Measurements from ENCODE around the gene CZIB. TPM values are rescaled to one million over a fixed set of nuclear protein-coding genes. Genes with fewer than 3 reads are reported as not detected.

Gene CZIB
- total RNA-seq, 1 experiment from 2014 or later, result 56.7 TPM

DNA sequence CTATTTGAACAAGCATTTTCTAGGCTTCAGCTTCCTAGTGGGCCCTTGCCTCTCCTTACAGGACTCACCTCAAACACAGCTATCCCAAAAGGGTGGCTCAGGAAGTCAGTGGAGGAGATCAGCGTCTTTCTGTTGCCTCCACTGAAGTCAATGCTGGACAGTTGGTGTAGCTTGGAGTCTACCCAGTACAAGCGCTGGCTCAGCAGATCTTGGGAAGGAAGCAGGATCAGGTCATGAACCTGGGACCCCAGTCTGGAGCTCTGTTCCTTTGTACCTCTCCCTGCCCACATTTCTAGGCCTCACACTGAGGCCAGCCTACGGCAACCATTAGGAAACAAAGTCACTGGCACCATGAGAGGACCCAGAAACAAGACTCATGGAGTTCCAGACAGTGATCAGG lies 41.6 kb upstream of the CZIB start:
- no peak for TF ChIP-seq EZH2 (IDR thresholded peaks at IDR 0.05; ENCODE audit: borderline replicate concordance, low read depth, low read length, poor library complexity, severe bottlenecking)
- TF ChIP-seq, protein P1, sequence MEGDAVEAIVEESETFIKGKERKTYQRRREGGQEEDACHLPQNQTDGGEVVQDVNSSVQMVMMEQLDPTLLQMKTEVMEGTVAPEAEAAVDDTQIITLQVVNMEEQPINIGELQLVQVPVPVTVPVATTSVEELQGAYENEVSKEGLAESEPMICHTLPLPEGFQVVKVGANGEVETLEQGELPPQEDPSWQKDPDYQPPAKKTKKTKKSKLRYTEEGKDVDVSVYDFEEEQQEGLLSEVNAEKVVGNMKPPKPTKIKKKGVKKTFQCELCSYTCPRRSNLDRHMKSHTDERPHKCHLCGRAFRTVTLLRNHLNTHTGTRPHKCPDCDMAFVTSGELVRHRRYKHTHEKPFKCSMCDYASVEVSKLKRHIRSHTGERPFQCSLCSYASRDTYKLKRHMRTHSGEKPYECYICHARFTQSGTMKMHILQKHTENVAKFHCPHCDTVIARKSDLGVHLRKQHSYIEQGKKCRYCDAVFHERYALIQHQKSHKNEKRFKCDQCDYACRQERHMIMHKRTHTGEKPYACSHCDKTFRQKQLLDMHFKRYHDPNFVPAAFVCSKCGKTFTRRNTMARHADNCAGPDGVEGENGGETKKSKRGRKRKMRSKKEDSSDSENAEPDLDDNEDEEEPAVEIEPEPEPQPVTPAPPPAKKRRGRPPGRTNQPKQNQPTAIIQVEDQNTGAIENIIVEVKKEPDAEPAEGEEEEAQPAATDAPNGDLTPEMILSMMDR (conservative IDR thresholded peaks at IDR 0.05; ENCODE audit: low read depth, low read length), result no peak
- CTCF ChIA-PET, result no interaction called here
- intact Hi-C loops (cut with micrococcal nuclease; ENCODE audit: unreplicated experiment), result no loop called here
- BruUV-seq (replicated peaks), result no TSS peak
- Histone ChIP-seq H3K4me1 (ENCODE audit: insufficient read depth, low read length, poor library complexity, severe bottlenecking) (no peaks in the 10 kb centered on the region), H3K4me3 (ENCODE audit: low read depth, low read length, poor library complexity, severe bottlenecking) (no peak overlapping the region), H3K9me3 (ENCODE audit: low read depth, low read length, poor library complexity, severe bottlenecking) (no peaks in the 10 kb centered on the region), H3K27me3 (replicated peaks; ENCODE audit: insufficient read depth, low read depth, low read length, poor library complexity) (peaks cover 24% of the 10 kb centered on the region), H3K27ac (ENCODE audit: low read depth, low read length, poor library complexity, severe bottlenecking) (no peak overlapping the region), H3K36me3 (ENCODE audit: insufficient read depth, low read length, poor library complexity, severe bottlenecking) (peaks cover 5% of the 10 kb centered on the region)
- no peak for DNase-seq (ENCODE audit: low spot score)
- POLR2A ChIA-PET (ENCODE audit: low non-redundant PET), result no interaction called here

GRCh38 chr1:53260631-53261247 lies 40.3 kb upstream of the CZIB start:
- DNase-seq (ENCODE audit: low spot score), result no peak
- ChIA-PET CTCF (no interaction called here), POLR2A (ENCODE audit: low non-redundant PET) (no interaction called here)
- H3K27me3 ChIP-seq (replicated peaks; ENCODE audit: insufficient read depth, low read depth, low read length, poor library complexity), result peaks cover 33% of the 10 kb centered on the region
- no peaks in the 10 kb centered on the region for H3K4me1 ChIP-seq (ENCODE audit: insufficient read depth, low read length, poor library complexity, severe bottlenecking)
- no peaks in the 10 kb centered on the region for H3K9me3 ChIP-seq (ENCODE audit: low read depth, low read length, poor library complexity, severe bottlenecking)
- H3K4me3 ChIP-seq (ENCODE audit: low read depth, low read length, poor library complexity, severe bottlenecking), result no peak overlapping the region
- BruUV-seq (replicated peaks), result no TSS peak
- H3K27ac ChIP-seq (ENCODE audit: low read depth, low read length, poor library complexity, severe bottlenecking), result no peak overlapping the region
- intact Hi-C loops (cut with micrococcal nuclease; ENCODE audit: unreplicated experiment), result no loop called here
- TF ChIP-seq, protein P1 (conservative IDR thresholded peaks at IDR 0.05; ENCODE audit: low read depth, low read length), result no peak
- no peak for TF ChIP-seq EZH2 (IDR thresholded peaks at IDR 0.05; ENCODE audit: borderline replicate concordance, low read depth, low read length, poor library complexity, severe bottlenecking)
- peaks cover 5% of the 10 kb centered on the region for H3K36me3 ChIP-seq (ENCODE audit: insufficient read depth, low read length, poor library complexity, severe bottlenecking)

DNA sequence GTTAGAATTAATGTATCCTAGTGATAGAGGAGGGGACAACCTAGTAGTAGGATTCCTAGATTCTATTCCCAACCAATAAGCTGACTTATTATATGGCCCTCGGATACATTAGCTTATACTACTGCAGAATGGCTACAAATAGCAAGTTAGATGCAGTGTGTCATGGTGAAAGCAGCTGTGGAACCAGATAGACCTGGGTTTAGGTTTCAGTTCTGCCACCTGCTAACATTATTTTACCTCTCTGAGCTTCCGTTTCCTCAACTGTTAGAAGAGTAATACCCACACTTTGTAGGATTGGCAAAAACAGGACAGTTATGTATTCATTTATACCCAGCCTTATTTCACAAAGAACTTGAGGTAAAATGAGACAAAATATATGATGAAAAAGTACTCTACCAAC lies 39.5 kb upstream of the CZIB start:
- Histone ChIP-seq H3K36me3 (ENCODE audit: insufficient read depth, low read length, poor library complexity, severe bottlenecking) (peaks cover 5% of the 10 kb centered on the region), H3K27me3 (replicated peaks; ENCODE audit: insufficient read depth, low read depth, low read length, poor library complexity) (peaks cover 41% of the 10 kb centered on the region), H3K4me3 (ENCODE audit: low read depth, low read length, poor library complexity, severe bottlenecking) (no peak overlapping the region), H3K9me3 (ENCODE audit: low read depth, low read length, poor library complexity, severe bottlenecking) (no peaks in the 10 kb centered on the region), H3K27ac (ENCODE audit: low read depth, low read length, poor library complexity, severe bottlenecking) (no peak overlapping the region), H3K4me1 (ENCODE audit: insufficient read depth, low read length, poor library complexity, severe bottlenecking) (no peaks in the 10 kb centered on the region)
- ChIA-PET CTCF (no interaction called here), POLR2A (ENCODE audit: low non-redundant PET) (interaction anchor here (0.7 kb wide), 2 partner anchors 13 to 1644 kb away, joined by 3 read pairs; no protein-coding TSS in a partner anchor)
- no peak for DNase-seq (ENCODE audit: low spot score)
- no TSS peak for BruUV-seq (replicated peaks)
- intact Hi-C loops (cut with micrococcal nuclease; ENCODE audit: unreplicated experiment), result no loop called here
- TF ChIP-seq, protein P1 (conservative IDR thresholded peaks at IDR 0.05; ENCODE audit: low read depth, low read length), result no peak
- TF ChIP-seq EZH2 (IDR thresholded peaks at IDR 0.05; ENCODE audit: borderline replicate concordance, low read depth, low read length, poor library complexity, severe bottlenecking), result no peak

Data from A673 (cell line).